Panc1 (cell line): ENCODE data around the gene ESR1. TPM values are rescaled to one million over a fixed set of nuclear protein-coding genes. Genes with fewer than 3 reads are reported as not detected.

Source experiments
- ATAC-seq: fragments of 200-7000 bp; cut with Tn5 transposase; 2 replicates; pipeline ENCODE4 v1.9.1; 2020; ENCODE audit warnings: mild to moderate bottlenecking, moderate library complexity
- BruUV-seq: library from RNA; stranded (reverse); fragments of 400-500 nt; replicated peaks from 2 replicates; lab custom pipeline; 2021; lab: Mats Ljungman, UMichigan
- CTCF ChIA-PET: fragments of 300-600 bp; sonication (Branson Sonifier 250); formaldehyde crosslinking; loops from one replicate; lab custom pipeline; 2022; ENCODE audit warnings: antibody characterized with exemption; lab: Charles Lee
- POLR2A ChIA-PET: fragments of 300-600 bp; sonication (Branson Sonifier 250); formaldehyde crosslinking; loops from one replicate; lab custom pipeline; 2022; ENCODE audit warnings: antibody characterized with exemption; lab: Charles Lee
- DNase-seq: peaks from one replicate; pipeline ENCODE4 v3.0.0-alpha.2; 2010; ENCODE audit warnings: low read depth, low spot score
- H3K27ac ChIP-seq: 2 replicates; pipeline ENCODE4 v1.5.1; 2011; ENCODE audit warnings: mild to moderate bottlenecking, low read length, inconsistent platforms
- H3K27me3 ChIP-seq: fragments of 200-500 bp; sonication (Bioruptor generic); 2 replicates; pipeline ENCODE4 v1.6.0; 2014; ENCODE audit warnings: low read length, inconsistent platforms; ENCODE audit not compliant: control insufficient read depth, insufficient read depth
- H3K36me3 ChIP-seq: fragments of 200-500 bp; sonication (Bioruptor generic); 2 replicates; pipeline ENCODE4 v1.5.1; 2014; ENCODE audit warnings: inconsistent platforms, mild to moderate bottlenecking, low read length, moderate library complexity; ENCODE audit not compliant: control insufficient read depth, insufficient read depth
- H3K4me1 ChIP-seq: 2 replicates; pipeline ENCODE4 v1.5.1; 2011; ENCODE audit warnings: inconsistent platforms, mild to moderate bottlenecking, low read length, moderate library complexity; ENCODE audit not compliant: control insufficient read depth, insufficient read depth
- H3K4me3 ChIP-seq, 2 experiments: 2 replicates each; pipeline ENCODE4 v1.5.1; 2011 to 2012; ENCODE audit warnings: low read depth in 2 of 2, low read length in 2 of 2, mild to moderate bottlenecking in 2 of 2, inconsistent platforms in 1 of 2, moderate library complexity in 1 of 2
- H3K9me3 ChIP-seq: fragments of 200-500 bp; sonication (Bioruptor generic); 2 replicates; pipeline ENCODE4 v1.5.1; 2014; ENCODE audit warnings: low read depth, mild to moderate bottlenecking, inconsistent platforms, low read length, moderate library complexity; ENCODE audit not compliant: control insufficient read depth, insufficient read depth
- CTCF ChIP-seq: fragments of 450-650 bp; IDR thresholded peaks from 2 replicates; pipeline ENCODE4 v1.5.1; 2017; ENCODE audit warnings: mild to moderate bottlenecking
- POLR2AphosphoS5 ChIP-seq: IDR thresholded peaks from 2 replicates; pipeline ENCODE4 v1.6.1; 2012; ENCODE audit warnings: mild to moderate bottlenecking, low read depth, low read length, moderate library complexity
- REST ChIP-seq, 2 experiments: IDR thresholded peaks; 2 replicates each; pipeline ENCODE4 v1.6.1; 2011 to 2012; ENCODE audit warnings: low read depth in 2 of 2, control low read depth in 1 of 2, low read length in 1 of 2, mild to moderate bottlenecking in 1 of 2, moderate library complexity in 1 of 2; ENCODE audit not compliant: insufficient read depth in 1 of 2
- SIN3A ChIP-seq: IDR thresholded peaks from 2 replicates; pipeline ENCODE4 v1.6.1; 2012; ENCODE audit warnings: low read depth, mild to moderate bottlenecking, low read length, moderate library complexity, borderline replicate concordance; ENCODE audit not compliant: insufficient read depth
- TCF7L2 ChIP-seq: IDR thresholded peaks from 2 replicates; pipeline ENCODE4 v1.6.1; 2011; ENCODE audit warnings: mild to moderate bottlenecking, low read depth, low read length, inconsistent platforms
- in situ Hi-C: cut with HindIII; loops from 2 replicates; pipeline ENCODE4 v1.10.0; 2016; ENCODE audit warnings: low sequenced_read_pairs, low pct_unique_long_range_greater_than_20kb
- intact Hi-C: fragments of 100-400 bp; cut with micrococcal nuclease; formaldehyde crosslinking; loops from one replicate; pipeline ENCODE4 v1.10.0; 2022; ENCODE audit not compliant: unreplicated experiment
- total RNA-seq: library from RNA; stranded (reverse); gene quantifications from one replicate; pipeline ENCODE4 v1.2.1, GENCODE V29; 2021; ENCODE audit not compliant: unreplicated experiment

ESR1 gene
- total RNA-seq, 1 experiment from 2014 or later, result 0.03 TPM

- ChIA-PET POLR2A (no interaction called here), CTCF (no interaction called here)
- Histone ChIP-seq H3K9me3 (no peaks in the 10 kb centered on the region), H3K4me3 (no peak overlapping the region), H3K27me3 (no peaks in the 10 kb centered on the region), H3K36me3 (no peaks in the 10 kb centered on the region), H3K27ac (no peak overlapping the region), H3K4me1 (no peaks in the 10 kb centered on the region)
- ATAC-seq (no peak), DNase-seq (no peak)
- in situ Hi-C loops, result no loop called here
- no TSS peak for BruUV-seq
- TF ChIP-seq POLR2AphosphoS5, result no peak
- TF ChIP-seq CTCF, result no peak
- no peak for TF ChIP-seq SIN3A
- no peak for TF ChIP-seq REST (IDR thresholded peaks at IDR 0.05; ENCODE audit: insufficient read depth in 1 of 2, low read depth in 2 of 2, low read length in 1 of 2)
- TF ChIP-seq TCF7L2, result no peak
- intact Hi-C loops, result no loop called here
These were observed 247.0 kb downstream of the ESR1 start for GRCh38 chr6:152054441-152054840.

GRCh38 chr6:152055517-152055916 lies 248.0 kb downstream of the ESR1 start:
- Histone ChIP-seq H3K9me3 (no peaks in the 10 kb centered on the region), H3K36me3 (no peaks in the 10 kb centered on the region), H3K4me1 (no peaks in the 10 kb centered on the region), H3K27me3 (no peaks in the 10 kb centered on the region), H3K27ac (no peak overlapping the region), H3K4me3 (no peak overlapping the region)
- ATAC-seq (no peak), DNase-seq (no peak)
- in situ Hi-C loops (no loop called here), intact Hi-C loops (no loop called here)
- no peak for TF ChIP-seq SIN3A
- TF ChIP-seq REST (IDR thresholded peaks at IDR 0.05; ENCODE audit: insufficient read depth in 1 of 2, low read depth in 2 of 2, low read length in 1 of 2), result no peak
- TF ChIP-seq TCF7L2, result no peak
- TF ChIP-seq POLR2AphosphoS5, result no peak
- no peak for TF ChIP-seq CTCF
- BruUV-seq, result no TSS peak
- ChIA-PET POLR2A (no interaction called here), CTCF (no interaction called here)
